ENCODE measurements around the gene PLEKHM2. TPM values are rescaled to one million over a fixed set of nuclear protein-coding genes. Genes with fewer than 3 reads are reported as not detected.

Gene PLEKHM2
- total RNA-seq, 2 donors from 2014 or later = 54.8 to 72.8 TPM

GRCh38 chr1:15714406-15715136 lies 30.5 kb downstream of the PLEKHM2 start:
- Mint-ChIP-seq H3K27ac (no peak overlapping the region), H3K27me3 (no peaks in the 10 kb centered on the region)

GRCh38 chr1:15717418-15718125 lies 33.5 kb downstream of the PLEKHM2 start:
- no peak for DNase-seq
- Mint-ChIP-seq H3K4me1 (peaks cover 3% of the 10 kb centered on the region), H3K36me3 (ENCODE audit: low read depth) (peaks cover 2% of the 10 kb centered on the region), H3K4me3 (no peak overlapping the region), H3K27me3 (no peaks in the 10 kb centered on the region), H3K27ac (no peak overlapping the region)
- H3K9me3 ChIP-seq (ENCODE audit: control insufficient read depth, low read length, poor library complexity, severe bottlenecking) = no peaks in the 10 kb centered on the region
- ATAC-seq = no peak

More at GRCh38 chr1:15714406-15715136, 30.5 kb downstream of the PLEKHM2 start:
- peaks cover under 1% of the 10 kb centered on the region for H3K36me3 Mint-ChIP-seq (ENCODE audit: low read depth)
- DNase-seq (no peak), ATAC-seq (no peak)
- H3K4me3 Mint-ChIP-seq = no peak overlapping the region
- H3K9me3 ChIP-seq (ENCODE audit: control insufficient read depth, low read length, poor library complexity, severe bottlenecking) = no peaks in the 10 kb centered on the region
- peaks cover 5% of the 10 kb centered on the region for H3K4me1 Mint-ChIP-seq

GRCh38 chr1:15718199-15718601 lies 34.1 kb downstream of the PLEKHM2 start:
- H3K4me3 Mint-ChIP-seq = no peak overlapping the region
- H3K4me1 Mint-ChIP-seq = peaks cover 3% of the 10 kb centered on the region
- H3K27me3 Mint-ChIP-seq = no peaks in the 10 kb centered on the region
- ATAC-seq = no peak
- no peak overlapping the region for H3K27ac Mint-ChIP-seq
- H3K9me3 ChIP-seq (ENCODE audit: control insufficient read depth, low read length, poor library complexity, severe bottlenecking) = no peaks in the 10 kb centered on the region
- H3K36me3 Mint-ChIP-seq (ENCODE audit: low read depth) = peaks cover 2% of the 10 kb centered on the region
- no peak for DNase-seq

GRCh38 chr1:15719381-15720120 lies 35.4 kb downstream of the PLEKHM2 start:
- H3K4me1 Mint-ChIP-seq = peaks cover 1% of the 10 kb centered on the region
- H3K36me3 Mint-ChIP-seq (ENCODE audit: low read depth) = peaks cover 2% of the 10 kb centered on the region
- H3K27ac Mint-ChIP-seq = no peak overlapping the region
- no peak overlapping the region for H3K4me3 Mint-ChIP-seq
- no peaks in the 10 kb centered on the region for H3K27me3 Mint-ChIP-seq
- no peak for ATAC-seq
- no peaks in the 10 kb centered on the region for H3K9me3 ChIP-seq (ENCODE audit: control insufficient read depth, low read length, poor library complexity, severe bottlenecking)
- no peak for DNase-seq

- H3K27me3 Mint-ChIP-seq = no peaks in the 10 kb centered on the region
- ATAC-seq (no peak), DNase-seq (no peak)
- H3K36me3 Mint-ChIP-seq (ENCODE audit: low read depth) = peaks cover 2% of the 10 kb centered on the region
- H3K27ac Mint-ChIP-seq = no peak overlapping the region
- no peaks in the 10 kb centered on the region for H3K9me3 ChIP-seq (ENCODE audit: control insufficient read depth, low read length, poor library complexity, severe bottlenecking)
- peak overlapping the region; percentile 15 for H3K4me3 Mint-ChIP-seq
- peaks cover 2% of the 10 kb centered on the region for H3K4me1 Mint-ChIP-seq
Measured at GRCh38 chr1:15720861-15721260, 36.7 kb downstream of the PLEKHM2 start.

- Mint-ChIP-seq H3K4me3 (peak overlapping the region; percentile 36), H3K27me3 (no peaks in the 10 kb centered on the region), H3K36me3 (ENCODE audit: low read depth) (peaks cover 4% of the 10 kb centered on the region), H3K27ac (no peak overlapping the region), H3K4me1 (peaks cover 2% of the 10 kb centered on the region)
- no peaks in the 10 kb centered on the region for H3K9me3 ChIP-seq (ENCODE audit: control insufficient read depth, low read length, poor library complexity, severe bottlenecking)
- DNase-seq (no peak), ATAC-seq (no peak)
Measured at GRCh38 chr1:15722411-15722810, 38.3 kb downstream of the PLEKHM2 start.

GRCh38 chr1:15722836-15723532 lies 38.9 kb downstream of the PLEKHM2 start:
- DNase-seq (no peak), ATAC-seq (no peak)
- Mint-ChIP-seq H3K27ac (no peak overlapping the region), H3K4me1 (peaks cover 2% of the 10 kb centered on the region), H3K36me3 (ENCODE audit: low read depth) (peaks cover 4% of the 10 kb centered on the region), H3K4me3 (peak overlapping the region; percentile 36), H3K27me3 (no peaks in the 10 kb centered on the region)
- H3K9me3 ChIP-seq (ENCODE audit: control insufficient read depth, low read length, poor library complexity, severe bottlenecking) = no peaks in the 10 kb centered on the region

- Mint-ChIP-seq H3K4me3 (no peak overlapping the region), H3K36me3 (ENCODE audit: low read depth) (peaks cover 4% of the 10 kb centered on the region), H3K4me1 (peaks cover 2% of the 10 kb centered on the region), H3K27me3 (no peaks in the 10 kb centered on the region), H3K27ac (no peak overlapping the region)
- DNase-seq (no peak), ATAC-seq (no peak)
- H3K9me3 ChIP-seq (ENCODE audit: control insufficient read depth, low read length, poor library complexity, severe bottlenecking) = no peaks in the 10 kb centered on the region
Measured at GRCh38 chr1:15723631-15724246, 39.6 kb downstream of the PLEKHM2 start.

- H3K4me1 Mint-ChIP-seq = peaks cover 2% of the 10 kb centered on the region
- DNase-seq (no peak), ATAC-seq (no peak)
- H3K27me3 Mint-ChIP-seq = no peaks in the 10 kb centered on the region
- H3K27ac Mint-ChIP-seq = peak overlapping the region; percentile 34
- no peak overlapping the region for H3K4me3 Mint-ChIP-seq
- peaks cover 2% of the 10 kb centered on the region for H3K36me3 Mint-ChIP-seq (ENCODE audit: low read depth)
- H3K9me3 ChIP-seq (ENCODE audit: control insufficient read depth, low read length, poor library complexity, severe bottlenecking) = no peaks in the 10 kb centered on the region
Measured at GRCh38 chr1:15724949-15725880, 41.1 kb downstream of the PLEKHM2 start.

GRCh38 chr1:15726508-15726907 lies 42.4 kb downstream of the PLEKHM2 start:
- ATAC-seq (no peak), DNase-seq (no peak)
- no peaks in the 10 kb centered on the region for H3K9me3 ChIP-seq (ENCODE audit: control insufficient read depth, low read length, poor library complexity, severe bottlenecking)
- Mint-ChIP-seq H3K27ac (no peak overlapping the region), H3K4me3 (no peak overlapping the region), H3K27me3 (no peaks in the 10 kb centered on the region), H3K36me3 (ENCODE audit: low read depth) (peaks cover 2% of the 10 kb centered on the region), H3K4me1 (peaks cover 2% of the 10 kb centered on the region)

- H3K27ac Mint-ChIP-seq = no peak overlapping the region
- H3K36me3 Mint-ChIP-seq (ENCODE audit: low read depth) = peaks cover 2% of the 10 kb centered on the region
- no peak for ATAC-seq
- peaks cover 2% of the 10 kb centered on the region for H3K4me1 Mint-ChIP-seq
- H3K4me3 Mint-ChIP-seq = peak overlapping the region; percentile 45
- no peaks in the 10 kb centered on the region for H3K9me3 ChIP-seq (ENCODE audit: control insufficient read depth, low read length, poor library complexity, severe bottlenecking)
- DNase-seq = no peak
- no peaks in the 10 kb centered on the region for H3K27me3 Mint-ChIP-seq
Measured at GRCh38 chr1:15727021-15727420, 42.9 kb downstream of the PLEKHM2 start.

GRCh38 chr1:15727424-15727823 lies 43.3 kb downstream of the PLEKHM2 start:
- no peaks in the 10 kb centered on the region for H3K27me3 Mint-ChIP-seq
- ATAC-seq (no peak), DNase-seq (no peak)
- H3K36me3 Mint-ChIP-seq (ENCODE audit: low read depth) = peaks cover 2% of the 10 kb centered on the region
- peaks cover 2% of the 10 kb centered on the region for H3K4me1 Mint-ChIP-seq
- no peak overlapping the region for H3K27ac Mint-ChIP-seq
- H3K4me3 Mint-ChIP-seq = peak overlapping the region; percentile 45
- H3K9me3 ChIP-seq (ENCODE audit: control insufficient read depth, low read length, poor library complexity, severe bottlenecking) = no peaks in the 10 kb centered on the region

Measured in T-helper 17 cell (primary cell).